ENCODE data around the gene USP49.
"Not testable (repeated sequence)": the region's sequence is repeated elsewhere in the genome, so short reads cannot be mapped to it uniquely, and the experiment has no call there.

The USP49 gene

DNA sequence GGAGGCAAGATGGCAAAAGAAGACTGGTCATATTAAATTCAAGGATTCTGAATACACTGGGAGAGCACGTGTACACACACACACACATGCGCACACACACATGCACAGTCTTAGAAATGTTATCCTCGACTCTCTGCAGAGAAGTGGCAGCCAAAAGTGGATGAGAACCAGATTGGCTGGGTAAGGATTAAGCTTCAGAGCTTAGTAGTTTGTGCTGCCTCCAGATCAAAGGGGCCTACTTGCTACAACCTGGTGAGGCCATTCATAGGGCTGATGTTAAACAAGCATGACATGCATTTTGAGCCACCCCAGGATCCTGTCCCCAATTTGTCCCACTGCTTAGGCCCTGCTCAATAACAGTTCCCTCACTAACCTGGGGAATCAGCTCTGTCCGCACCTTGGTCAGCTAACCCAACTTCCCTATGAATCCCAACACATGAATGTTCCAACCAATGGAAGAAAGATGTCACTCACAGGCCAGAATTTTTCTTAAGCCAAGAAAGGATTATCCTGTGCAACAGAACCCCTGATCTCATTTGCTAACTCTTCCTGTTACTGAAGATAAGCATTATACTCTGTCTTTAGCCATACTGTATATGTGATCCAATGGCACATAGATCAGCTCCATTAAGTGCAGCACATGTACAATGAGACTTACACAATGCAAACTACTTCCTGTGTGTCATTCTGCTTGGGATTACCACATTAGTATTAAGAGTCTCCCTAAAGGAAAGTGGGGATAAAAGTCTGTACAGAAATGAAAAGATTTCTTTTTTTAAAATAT, 76.7 kb downstream of the USP49 start:
- Mint-ChIP-seq H3K4me3 (no peak overlapping the region), H3K36me3 (no peaks in the 10 kb centered on the region), H3K27me3 (no peaks in the 10 kb centered on the region), H3K9me3 (ENCODE audit: low read depth) (no peaks in the 10 kb centered on the region), H3K4me1 (ENCODE audit: low read depth) (no peaks in the 10 kb centered on the region), H3K27ac (no peak overlapping the region)

DNA sequence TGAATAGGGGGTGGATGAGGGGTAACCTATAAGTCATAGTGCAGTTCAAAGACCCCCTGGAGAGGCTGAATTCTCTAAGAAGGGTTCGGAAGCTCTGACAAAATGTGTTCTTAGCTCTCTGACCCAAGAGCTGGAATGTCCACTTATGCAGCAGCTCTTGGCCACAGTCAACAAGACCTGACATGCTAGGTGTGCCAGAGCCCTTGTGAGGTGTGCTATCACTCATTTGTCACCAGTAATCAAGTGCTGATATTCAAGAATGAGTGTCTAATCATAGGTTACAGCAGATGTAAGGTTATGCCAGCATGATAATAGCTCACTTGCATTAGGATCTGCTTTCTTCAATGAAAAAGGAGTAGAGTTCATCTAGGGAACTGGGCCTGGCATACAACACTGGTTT, 79.6 kb downstream of the USP49 start:
- H3K4me3 Mint-ChIP-seq, result no peak overlapping the region
- H3K36me3 Mint-ChIP-seq, result no peaks in the 10 kb centered on the region
- H3K27me3 Mint-ChIP-seq, result no peaks in the 10 kb centered on the region

DNA sequence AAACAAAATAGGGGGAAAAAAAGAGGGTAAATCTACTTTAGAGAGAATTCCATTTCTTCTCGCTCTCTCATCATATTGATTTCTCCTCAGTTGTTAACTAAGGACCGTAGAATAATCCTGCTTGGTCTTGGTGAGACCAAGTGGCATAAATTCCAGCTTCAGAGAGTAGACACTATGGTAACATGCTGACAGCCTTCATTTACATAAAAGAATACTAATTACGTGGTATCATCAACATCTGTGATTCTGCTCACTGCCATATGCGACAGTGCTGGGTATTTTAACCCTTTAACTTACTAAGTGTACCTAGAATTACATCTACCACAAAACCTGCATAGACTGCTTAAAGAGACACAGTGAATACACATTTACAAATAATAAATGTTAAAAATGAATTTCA, 80.5 kb downstream of the USP49 start:
- Mint-ChIP-seq H3K27ac (no peak overlapping the region), H3K9me3 (ENCODE audit: low read depth) (no peaks in the 10 kb centered on the region), H3K27me3 (no peaks in the 10 kb centered on the region), H3K4me3 (no peak overlapping the region), H3K4me1 (ENCODE audit: low read depth) (no peaks in the 10 kb centered on the region), H3K36me3 (no peaks in the 10 kb centered on the region)

More for the DNA sequence above, 79.6 kb downstream of the USP49 start:
- Mint-ChIP-seq H3K9me3 (ENCODE audit: low read depth) (no peaks in the 10 kb centered on the region), H3K27ac (no peak overlapping the region), H3K4me1 (ENCODE audit: low read depth) (no peaks in the 10 kb centered on the region)

DNA sequence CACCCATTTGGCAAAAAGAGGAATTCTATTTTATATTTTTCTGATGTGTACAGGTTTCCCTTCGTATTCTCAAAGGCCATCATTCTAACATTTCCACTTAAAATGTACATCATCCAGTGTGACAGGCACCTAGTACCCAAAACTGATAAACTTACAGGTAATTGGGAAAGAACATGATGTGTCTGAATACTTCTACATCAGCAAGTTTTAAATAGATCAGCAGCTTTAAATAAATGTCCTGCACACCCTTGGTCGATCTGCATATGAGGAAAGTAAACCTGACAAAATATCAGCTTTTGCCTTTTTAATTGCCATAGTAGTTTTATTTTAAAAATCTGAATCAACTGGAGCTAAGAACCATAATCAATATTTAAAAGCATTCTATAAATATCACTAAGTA, 81.2 kb downstream of the USP49 start:
- H3K36me3 Mint-ChIP-seq, result no peaks in the 10 kb centered on the region

DNA sequence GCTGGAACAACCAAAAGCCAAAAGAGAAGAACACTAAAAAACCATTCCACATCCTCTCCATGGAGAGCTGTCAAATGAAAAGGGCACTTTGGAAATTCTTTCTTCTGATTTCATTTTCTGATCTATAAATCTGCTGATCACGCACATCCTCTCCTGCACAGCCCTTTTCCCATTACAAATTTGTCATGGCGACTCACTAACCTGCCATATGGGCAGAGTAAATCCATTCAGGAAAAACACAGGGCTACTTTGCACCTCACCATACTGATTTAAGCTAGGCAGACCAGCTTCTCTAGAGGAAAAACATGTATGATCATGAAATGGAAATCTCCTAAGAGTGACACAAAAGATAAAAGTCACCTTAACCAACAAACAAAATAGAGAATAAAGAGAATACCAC, 81.7 kb downstream of the USP49 start:
- Mint-ChIP-seq H3K4me3 (no peak overlapping the region), H3K36me3 (no peaks in the 10 kb centered on the region), H3K9me3 (ENCODE audit: low read depth) (no peaks in the 10 kb centered on the region), H3K4me1 (ENCODE audit: low read depth) (no peaks in the 10 kb centered on the region), H3K27me3 (no peaks in the 10 kb centered on the region), H3K27ac (no peak overlapping the region)

More for the DNA sequence above, 81.2 kb downstream of the USP49 start:
- H3K9me3 Mint-ChIP-seq (ENCODE audit: low read depth), result no peaks in the 10 kb centered on the region
- H3K27ac Mint-ChIP-seq, result no peak overlapping the region
- H3K4me3 Mint-ChIP-seq, result no peak overlapping the region
- H3K4me1 Mint-ChIP-seq (ENCODE audit: low read depth), result no peaks in the 10 kb centered on the region
- H3K27me3 Mint-ChIP-seq, result no peaks in the 10 kb centered on the region

DNA sequence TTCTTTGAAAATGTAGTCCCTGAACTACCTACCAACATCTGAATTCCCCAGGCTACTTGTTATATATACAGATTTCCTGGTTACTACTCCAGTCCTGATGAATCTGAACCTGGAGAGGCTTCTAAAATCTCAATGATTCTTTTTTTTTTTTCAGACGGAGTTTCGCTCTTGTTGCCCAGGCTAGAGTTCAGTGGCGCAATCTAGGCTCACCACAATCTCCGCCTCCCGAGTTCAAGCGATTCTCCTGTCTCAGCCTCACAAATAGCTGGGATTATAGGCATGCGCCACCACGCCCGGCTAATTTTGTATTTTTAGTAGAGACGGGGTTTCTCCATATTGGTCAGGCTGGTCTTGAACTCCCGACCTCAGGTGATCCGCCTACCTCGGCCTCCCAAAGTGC, 83.2 kb downstream of the USP49 start:
- H3K4me3 Mint-ChIP-seq; H3K4me1 Mint-ChIP-seq (ENCODE audit: low read depth); H3K9me3 Mint-ChIP-seq (ENCODE audit: low read depth); H3K27me3 Mint-ChIP-seq; H3K36me3 Mint-ChIP-seq; H3K27ac Mint-ChIP-seq: not testable (repeated sequence)

DNA sequence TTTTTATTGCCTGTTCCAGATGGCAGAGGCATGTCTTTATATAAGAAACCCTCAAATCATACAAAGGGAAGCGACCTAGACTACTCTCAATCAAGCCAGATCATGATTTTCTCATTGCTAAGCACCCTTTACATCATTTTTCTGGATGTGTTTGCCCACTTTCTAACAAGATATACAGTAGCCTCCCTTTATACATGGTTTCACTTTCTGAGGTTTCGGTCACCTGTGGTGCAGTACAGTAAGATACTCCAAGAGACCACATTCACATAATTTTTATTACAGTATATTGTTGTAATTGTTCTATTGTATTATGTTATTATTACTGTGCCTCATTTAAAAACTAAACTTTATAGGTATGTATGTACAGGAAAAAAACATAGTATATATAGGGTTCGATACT, 84.1 kb downstream of the USP49 start:
- Mint-ChIP-seq H3K36me3 (no peaks in the 10 kb centered on the region), H3K27ac (no peak overlapping the region), H3K4me3 (no peak overlapping the region), H3K4me1 (ENCODE audit: low read depth) (no peaks in the 10 kb centered on the region), H3K27me3 (no peaks in the 10 kb centered on the region), H3K9me3 (ENCODE audit: low read depth) (no peaks in the 10 kb centered on the region)

DNA sequence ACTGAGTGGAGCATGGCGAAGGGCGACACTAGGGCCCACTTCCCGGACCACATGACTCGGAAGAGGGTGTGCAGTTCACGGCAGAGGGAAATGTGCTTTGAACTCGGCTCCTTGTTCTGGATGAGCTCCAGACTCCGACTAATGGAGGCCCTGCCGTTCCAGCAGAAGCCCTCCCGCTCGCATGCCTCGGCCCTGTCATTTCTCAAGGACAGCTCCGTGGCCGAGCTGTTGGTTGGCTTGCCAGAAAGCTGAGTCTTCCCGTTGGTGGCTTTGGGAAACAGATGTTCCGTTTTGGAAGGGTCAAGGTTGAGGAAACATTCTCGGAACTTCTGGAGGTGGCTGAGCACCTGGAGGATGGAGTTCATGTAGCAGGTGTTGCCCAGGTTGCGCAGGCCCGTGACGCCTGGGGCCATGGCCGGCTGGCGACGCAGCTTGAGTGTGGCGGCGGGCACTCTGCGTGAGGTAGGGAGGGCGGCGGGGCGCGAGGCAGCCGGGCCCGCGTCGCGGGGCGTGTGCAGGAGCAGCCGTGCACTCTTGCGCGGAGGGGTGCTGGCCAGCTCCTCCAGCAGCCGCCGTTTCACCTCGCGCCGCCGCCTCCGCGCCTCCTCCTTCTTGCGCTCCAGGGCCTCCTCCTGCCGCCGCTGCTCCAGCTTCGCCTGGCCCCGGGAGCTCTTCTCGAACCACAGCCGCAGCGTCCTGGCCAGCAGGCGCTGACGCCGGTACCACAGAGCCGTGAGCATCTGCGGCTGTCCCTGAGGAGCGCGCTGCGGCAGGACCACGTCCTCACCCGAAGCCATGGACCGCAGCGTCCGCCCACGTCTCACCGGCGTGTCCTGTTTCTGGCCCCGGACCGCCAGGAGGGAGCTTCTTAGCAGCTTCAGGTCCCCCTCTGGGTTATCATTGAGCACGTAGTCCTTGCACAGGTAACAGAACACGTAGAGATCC, 89.1 kb downstream of the USP49 start:
- Mint-ChIP-seq H3K4me1 (ENCODE audit: low read depth) (no peaks in the 10 kb centered on the region), H3K36me3 (no peaks in the 10 kb centered on the region), H3K27me3 (no peaks in the 10 kb centered on the region), H3K27ac (no peak overlapping the region), H3K4me3 (no peak overlapping the region), H3K9me3 (ENCODE audit: low read depth) (no peaks in the 10 kb centered on the region)

DNA sequence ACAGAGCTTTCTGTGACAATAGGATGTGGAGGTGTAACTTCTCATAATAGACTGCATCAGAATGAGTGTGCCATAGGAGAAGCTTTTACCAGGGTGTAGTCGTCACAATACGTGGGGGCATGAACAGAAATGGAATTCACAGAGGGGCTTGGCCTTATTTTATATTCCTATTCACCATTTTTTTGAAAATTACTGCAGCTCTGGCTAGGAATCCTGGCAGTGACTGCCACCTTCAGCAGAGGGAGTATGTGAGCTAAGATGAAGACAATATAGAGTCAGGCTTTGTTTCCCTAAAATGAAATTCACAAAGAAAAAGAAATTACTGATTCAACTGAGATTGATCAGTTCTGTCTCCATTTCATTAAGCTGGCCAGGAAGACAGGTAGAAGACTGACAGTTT, 93.8 kb downstream of the USP49 start:
- no peaks in the 10 kb centered on the region for H3K27me3 Mint-ChIP-seq
- no peak overlapping the region for H3K27ac Mint-ChIP-seq
- no peaks in the 10 kb centered on the region for H3K9me3 Mint-ChIP-seq (ENCODE audit: low read depth)
- H3K4me1 Mint-ChIP-seq (ENCODE audit: low read depth), result no peaks in the 10 kb centered on the region
- no peaks in the 10 kb centered on the region for H3K36me3 Mint-ChIP-seq
- no peak overlapping the region for H3K4me3 Mint-ChIP-seq

DNA sequence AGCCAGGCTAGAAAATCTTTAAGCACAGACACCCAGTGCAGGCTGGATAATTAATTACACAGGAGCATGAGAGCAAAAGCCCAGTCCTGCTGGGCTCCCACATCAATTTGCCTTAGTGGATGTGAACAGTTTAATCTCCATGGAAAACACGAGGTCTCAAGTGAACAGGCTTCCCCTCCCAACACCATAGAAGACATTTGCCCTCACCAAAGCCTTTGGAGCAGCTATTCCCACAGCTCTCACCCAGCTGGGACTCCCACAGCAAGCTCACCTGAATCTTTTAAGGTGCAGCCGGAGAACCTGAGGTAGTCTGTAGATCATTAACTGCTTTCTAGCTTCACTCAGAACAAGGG, 95.6 kb downstream of the USP49 start:
- Mint-ChIP-seq H3K27ac (no peak overlapping the region), H3K36me3 (no peaks in the 10 kb centered on the region), H3K9me3 (ENCODE audit: low read depth) (no peaks in the 10 kb centered on the region), H3K27me3 (no peaks in the 10 kb centered on the region), H3K4me1 (ENCODE audit: low read depth) (no peaks in the 10 kb centered on the region), H3K4me3 (no peak overlapping the region)

DNA sequence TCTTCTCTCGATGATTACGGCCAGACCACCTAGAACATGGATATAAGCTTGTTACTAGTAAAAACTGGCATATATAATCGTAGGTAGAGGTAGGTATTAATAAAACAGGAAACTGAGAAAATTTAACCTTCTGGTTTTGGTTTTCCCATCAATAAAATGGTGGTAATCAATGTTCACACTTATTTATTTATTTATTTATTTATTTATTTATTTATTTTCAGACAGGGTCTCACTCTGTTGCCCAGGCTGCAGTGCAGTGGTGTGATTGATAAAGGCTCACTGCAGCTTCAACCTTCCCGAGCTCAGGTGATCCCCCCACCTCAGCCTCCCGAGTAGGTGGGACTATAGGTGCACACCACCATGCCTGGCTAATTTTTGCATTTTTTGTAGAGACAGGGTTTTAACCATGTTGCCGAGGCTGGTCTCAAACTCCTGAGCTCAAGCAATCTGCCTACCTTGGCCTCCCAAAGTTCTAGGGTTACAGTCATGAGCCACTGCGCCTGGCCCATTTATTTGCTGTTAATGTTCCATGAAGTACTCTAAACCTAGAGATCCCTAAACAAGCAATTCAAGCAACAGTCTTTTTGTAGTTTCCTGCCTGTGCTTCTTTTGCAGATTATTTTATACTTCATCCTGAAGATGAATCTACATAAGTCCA, 96.1 kb downstream of the USP49 start:
- H3K4me1 Mint-ChIP-seq (ENCODE audit: low read depth), result no peaks in the 10 kb centered on the region
- H3K36me3 Mint-ChIP-seq, result no peaks in the 10 kb centered on the region
- H3K4me3 Mint-ChIP-seq, result no peak overlapping the region
- no peaks in the 10 kb centered on the region for H3K9me3 Mint-ChIP-seq (ENCODE audit: low read depth)
- no peaks in the 10 kb centered on the region for H3K27me3 Mint-ChIP-seq
- no peak overlapping the region for H3K27ac Mint-ChIP-seq

DNA sequence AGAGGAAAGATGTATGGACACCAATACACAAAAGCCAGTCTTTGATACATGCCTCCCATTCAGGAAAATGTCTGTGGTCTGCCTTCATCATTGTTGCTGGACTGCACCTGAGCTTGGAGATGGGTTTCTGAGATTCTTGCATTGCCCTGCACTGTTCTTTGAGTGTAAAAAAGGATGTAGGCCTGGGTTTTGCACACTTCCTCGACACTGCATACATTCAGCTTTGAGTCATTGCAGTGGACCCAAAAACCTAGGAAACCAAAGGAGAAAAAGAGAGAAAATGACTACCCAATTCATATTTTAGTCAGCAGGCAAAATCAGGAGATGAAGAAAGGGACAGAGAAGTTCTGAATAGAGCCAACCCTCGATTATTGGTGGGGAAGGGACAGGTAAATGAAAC, 98.7 kb downstream of the USP49 start:
- Mint-ChIP-seq H3K36me3 (no peaks in the 10 kb centered on the region), H3K4me3 (no peak overlapping the region), H3K4me1 (ENCODE audit: low read depth) (peaks cover 3% of the 10 kb centered on the region), H3K27ac (no peak overlapping the region), H3K27me3 (no peaks in the 10 kb centered on the region), H3K9me3 (ENCODE audit: low read depth) (no peaks in the 10 kb centered on the region)

DNA sequence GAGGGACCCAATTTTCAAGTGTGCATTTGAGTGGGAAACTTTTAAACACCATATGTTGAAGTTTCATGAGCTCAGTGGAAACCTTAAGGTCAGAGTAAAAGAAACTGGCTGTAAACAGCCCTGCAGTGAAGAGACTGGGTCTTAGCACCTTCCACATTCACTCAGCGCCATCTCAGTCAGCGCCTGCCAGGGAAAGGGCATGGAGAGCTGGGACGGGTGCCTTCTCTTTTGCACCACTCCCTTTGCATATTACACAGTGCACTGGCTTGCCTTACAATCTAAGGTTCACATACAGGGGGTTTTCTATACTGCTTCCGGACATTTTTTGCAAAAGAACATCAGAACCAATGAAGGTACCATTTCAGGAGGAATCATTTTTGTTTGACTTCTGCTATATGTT, 103.2 kb downstream of the USP49 start:
- H3K4me3 Mint-ChIP-seq, result no peak overlapping the region
- H3K27me3 Mint-ChIP-seq, result no peaks in the 10 kb centered on the region
- no peaks in the 10 kb centered on the region for H3K9me3 Mint-ChIP-seq (ENCODE audit: low read depth)
- peaks cover 6% of the 10 kb centered on the region for H3K36me3 Mint-ChIP-seq
- H3K4me1 Mint-ChIP-seq (ENCODE audit: low read depth), result peaks cover 18% of the 10 kb centered on the region
- H3K27ac Mint-ChIP-seq, result no peak overlapping the region

DNA sequence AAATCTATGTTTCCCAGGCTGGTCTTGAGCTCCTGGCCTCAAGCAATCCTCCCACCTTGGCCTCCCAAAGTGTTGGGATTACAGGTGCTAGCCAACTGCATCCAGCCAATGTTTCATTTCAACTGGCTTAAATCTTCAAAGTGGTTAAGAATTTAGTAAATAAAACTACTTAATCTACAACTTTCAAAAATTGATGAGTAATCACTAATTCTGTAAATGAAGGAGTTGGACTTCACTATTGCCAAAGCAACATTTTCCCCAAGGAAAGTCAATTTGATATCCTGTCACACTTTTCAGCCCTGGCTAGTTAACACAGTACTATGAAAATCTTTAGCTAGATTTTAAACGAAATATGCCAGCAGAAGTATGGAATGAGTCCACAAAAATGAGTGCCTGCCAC, 103.9 kb downstream of the USP49 start:
- H3K9me3 Mint-ChIP-seq (ENCODE audit: low read depth), result no peaks in the 10 kb centered on the region
- H3K27me3 Mint-ChIP-seq, result no peaks in the 10 kb centered on the region
- H3K27ac Mint-ChIP-seq, result no peak overlapping the region
- H3K4me3 Mint-ChIP-seq, result no peak overlapping the region
- H3K36me3 Mint-ChIP-seq, result peaks cover 6% of the 10 kb centered on the region
- peaks cover 18% of the 10 kb centered on the region for H3K4me1 Mint-ChIP-seq (ENCODE audit: low read depth)

DNA sequence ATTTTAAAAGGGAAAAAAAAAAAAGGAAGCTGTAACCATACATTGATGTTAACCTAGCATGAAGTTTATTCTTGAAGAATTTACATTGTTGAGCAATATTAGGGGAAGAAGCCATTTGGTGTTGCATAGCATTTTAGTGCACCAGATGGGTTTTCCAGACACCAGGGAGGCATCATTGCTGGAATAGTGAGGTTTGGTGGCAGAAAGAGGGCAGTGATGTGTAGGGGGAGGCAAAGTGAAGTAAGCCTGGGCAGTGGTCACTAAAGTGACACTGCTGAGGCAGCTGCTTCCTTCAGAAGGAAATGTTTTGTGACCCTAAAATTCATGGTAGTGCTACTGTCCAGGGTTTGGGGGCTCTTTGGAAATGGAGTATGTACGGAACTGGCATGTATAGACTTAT, 105.1 kb downstream of the USP49 start:
- H3K27me3 Mint-ChIP-seq, result no peaks in the 10 kb centered on the region
- peak overlapping the region; percentile 61 for H3K27ac Mint-ChIP-seq
- peaks cover 20% of the 10 kb centered on the region for H3K4me1 Mint-ChIP-seq (ENCODE audit: low read depth)
- H3K36me3 Mint-ChIP-seq, result peaks cover 6% of the 10 kb centered on the region
- H3K4me3 Mint-ChIP-seq, result peak overlapping the region; percentile 40
- H3K9me3 Mint-ChIP-seq (ENCODE audit: low read depth), result no peaks in the 10 kb centered on the region
